ENCODE results near the gene KCNJ16.

The KCNJ16 gene

DNA sequence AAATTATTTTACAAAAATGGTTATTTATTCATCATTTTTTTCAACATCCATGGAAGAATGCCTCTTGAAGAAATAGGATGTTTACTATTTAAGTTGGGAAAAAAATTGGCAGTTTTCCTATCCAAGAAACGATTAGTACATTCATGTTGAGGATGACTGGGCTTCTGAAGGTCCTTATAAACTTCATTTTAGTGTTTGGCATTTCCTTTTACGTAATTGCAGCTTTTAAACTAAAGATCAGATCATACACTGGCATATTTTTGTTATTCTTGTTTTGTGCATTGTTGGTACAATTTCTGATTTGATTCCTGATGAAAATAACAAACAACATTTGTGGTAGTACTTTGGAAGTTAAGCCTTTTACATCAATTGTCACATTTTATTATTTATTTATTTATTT is 11.5 kb downstream of the KCNJ16 start:
- H3K4me3 ChIP-seq (ENCODE audit: low read length): no peak overlapping the region
- no peaks in the 10 kb centered on the region for H3K9me3 ChIP-seq (ENCODE audit: control insufficient read depth, low read length)
- H3K9ac ChIP-seq (ENCODE audit: low read length): no peak overlapping the region
- no peaks in the 10 kb centered on the region for H3K27me3 ChIP-seq (ENCODE audit: control insufficient read depth, insufficient read depth, low read length)
- peaks cover 20% of the 10 kb centered on the region for H3K4me1 ChIP-seq (ENCODE audit: control insufficient read depth, insufficient read depth, low read length)
- H3K36me3 ChIP-seq (ENCODE audit: control insufficient read depth, insufficient read depth, low read length): no peaks in the 10 kb centered on the region

DNA sequence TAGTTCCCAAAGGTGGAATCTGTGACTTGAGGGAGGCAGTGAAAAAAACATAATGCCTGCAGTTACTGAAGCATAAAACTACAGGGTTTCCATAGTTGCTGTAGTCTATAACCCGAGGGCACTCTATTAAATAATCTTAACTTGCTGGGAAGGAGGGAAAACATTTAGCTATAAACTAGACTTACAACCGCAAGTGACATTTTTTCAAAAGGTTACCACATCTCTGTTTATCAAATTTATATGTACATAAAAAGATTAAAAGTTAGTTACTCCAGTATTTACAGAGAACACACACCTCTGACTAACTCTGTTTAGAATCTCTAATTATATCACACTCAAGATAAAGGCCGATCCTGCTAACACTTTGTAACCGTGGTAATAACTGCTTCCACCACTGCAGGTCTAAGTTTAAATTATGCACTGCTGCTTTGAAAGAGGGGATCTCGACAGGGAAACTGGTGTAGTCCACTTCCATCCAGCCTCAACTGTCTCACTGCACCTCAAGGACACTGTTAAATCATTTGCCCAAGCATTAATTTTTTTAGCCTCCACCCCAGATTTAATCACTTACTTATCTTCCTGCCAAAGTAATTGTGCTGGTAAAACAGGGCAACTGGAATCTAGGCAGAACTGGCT is 14.6 kb downstream of the KCNJ16 start:
- Histone ChIP-seq H3K9me3 (ENCODE audit: control insufficient read depth, low read length) (no peaks in the 10 kb centered on the region), H3K36me3 (ENCODE audit: control insufficient read depth, insufficient read depth, low read length) (no peaks in the 10 kb centered on the region), H3K27me3 (ENCODE audit: control insufficient read depth, insufficient read depth, low read length) (no peaks in the 10 kb centered on the region), H3K9ac (ENCODE audit: low read length) (no peak overlapping the region), H3K4me1 (ENCODE audit: control insufficient read depth, insufficient read depth, low read length) (peaks cover 20% of the 10 kb centered on the region), H3K4me3 (ENCODE audit: low read length) (no peak overlapping the region)

DNA sequence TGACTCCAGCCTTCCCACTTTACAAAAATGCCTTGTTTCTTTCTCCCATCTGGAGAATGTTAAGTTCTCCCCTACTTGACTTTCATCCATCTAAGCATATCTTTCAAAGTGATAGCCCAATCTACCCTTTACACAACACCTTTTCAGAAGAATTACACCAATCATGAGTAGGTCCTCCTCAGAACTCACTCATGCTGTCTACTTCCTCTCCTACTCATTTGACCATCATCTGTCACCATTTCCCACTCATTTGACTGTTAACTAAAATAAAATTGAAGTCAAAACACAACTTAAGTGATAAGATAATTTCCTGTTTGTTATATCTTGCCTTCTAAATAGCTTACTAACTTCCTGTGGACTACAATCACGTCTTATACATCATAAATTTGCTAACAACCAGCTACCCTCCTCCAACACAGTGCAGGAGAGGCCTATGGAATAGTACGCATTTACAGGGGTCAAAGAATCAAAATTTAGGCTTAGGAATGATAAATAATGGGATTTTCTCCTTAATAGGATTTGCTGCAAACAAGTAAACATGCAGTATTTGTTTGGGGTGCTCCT is 16.1 kb downstream of the KCNJ16 start:
- Histone ChIP-seq H3K4me1 (ENCODE audit: control insufficient read depth, insufficient read depth, low read length) (peaks cover 20% of the 10 kb centered on the region), H3K36me3 (ENCODE audit: control insufficient read depth, insufficient read depth, low read length) (no peaks in the 10 kb centered on the region), H3K27me3 (ENCODE audit: control insufficient read depth, insufficient read depth, low read length) (no peaks in the 10 kb centered on the region), H3K9me3 (ENCODE audit: control insufficient read depth, low read length) (no peaks in the 10 kb centered on the region), H3K4me3 (ENCODE audit: low read length) (no peak overlapping the region), H3K9ac (ENCODE audit: low read length) (no peak overlapping the region)

DNA sequence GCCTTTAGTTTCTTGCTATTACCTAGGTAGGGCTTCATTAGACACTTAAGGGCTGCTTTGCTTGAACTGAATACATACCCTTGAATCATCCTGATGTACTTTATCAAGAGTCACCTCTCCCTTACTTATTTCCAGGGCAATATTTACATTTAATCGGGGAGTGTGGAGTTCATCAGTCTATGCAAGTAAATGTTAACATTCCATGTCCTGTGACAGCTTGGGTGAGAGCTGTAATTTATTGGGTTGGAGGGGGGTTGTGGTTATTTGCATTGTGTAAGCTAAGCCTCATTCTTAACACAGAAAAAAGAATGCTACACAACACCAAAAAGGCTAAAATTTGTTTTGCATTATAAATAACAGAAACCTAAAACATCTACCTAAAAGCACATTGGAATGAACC is 16.7 kb downstream of the KCNJ16 start:
- Histone ChIP-seq H3K9me3 (ENCODE audit: control insufficient read depth, low read length) (no peaks in the 10 kb centered on the region), H3K36me3 (ENCODE audit: control insufficient read depth, insufficient read depth, low read length) (no peaks in the 10 kb centered on the region), H3K4me3 (ENCODE audit: low read length) (no peak overlapping the region), H3K4me1 (ENCODE audit: control insufficient read depth, insufficient read depth, low read length) (peaks cover 20% of the 10 kb centered on the region), H3K27me3 (ENCODE audit: control insufficient read depth, insufficient read depth, low read length) (no peaks in the 10 kb centered on the region), H3K9ac (ENCODE audit: low read length) (no peak overlapping the region)

DNA sequence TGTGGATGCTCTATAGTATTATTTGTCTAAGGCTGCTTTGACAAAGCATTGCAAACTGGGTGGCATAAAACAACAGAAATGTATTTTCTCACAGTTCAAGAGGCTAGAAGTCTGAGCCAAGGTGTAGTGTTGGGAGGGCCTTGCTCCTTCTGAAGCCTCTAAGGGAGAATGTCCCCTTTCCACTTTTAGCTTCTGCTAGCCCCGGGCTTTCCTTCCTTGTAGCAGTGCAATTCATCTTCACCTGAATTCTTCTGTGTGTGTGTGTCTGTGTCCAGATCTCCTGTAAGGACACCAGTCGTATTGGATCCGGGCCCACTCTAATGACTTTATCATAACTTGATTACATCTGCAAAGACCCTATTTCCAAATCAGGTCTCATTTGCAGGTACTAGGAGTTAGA is 18.1 kb downstream of the KCNJ16 start:
- Histone ChIP-seq H3K9ac (ENCODE audit: low read length) (no peak overlapping the region), H3K36me3 (ENCODE audit: control insufficient read depth, insufficient read depth, low read length) (no peaks in the 10 kb centered on the region), H3K4me3 (ENCODE audit: low read length) (no peak overlapping the region), H3K4me1 (ENCODE audit: control insufficient read depth, insufficient read depth, low read length) (peaks cover 20% of the 10 kb centered on the region), H3K9me3 (ENCODE audit: control insufficient read depth, low read length) (no peaks in the 10 kb centered on the region), H3K27me3 (ENCODE audit: control insufficient read depth, insufficient read depth, low read length) (no peaks in the 10 kb centered on the region)

DNA sequence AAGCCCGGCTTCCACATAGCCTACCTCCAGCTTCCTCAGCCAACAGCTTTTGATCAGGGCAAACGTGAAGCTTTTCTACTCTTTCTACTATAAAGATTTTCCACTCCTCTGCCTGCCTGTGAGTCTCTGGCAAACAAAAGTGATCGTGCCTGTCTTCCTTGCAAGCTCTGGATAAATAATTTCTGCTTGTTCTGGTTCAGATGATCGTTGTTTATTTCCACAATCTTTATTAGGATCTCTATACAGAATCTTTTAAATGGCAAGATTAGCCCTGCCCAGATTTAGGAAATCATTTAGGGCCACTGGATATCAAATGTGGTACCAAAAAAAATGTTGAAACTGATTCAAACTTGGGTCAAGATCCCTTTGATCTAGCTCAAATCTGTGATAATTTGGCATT is 20.4 kb downstream of the KCNJ16 start:
- H3K36me3 ChIP-seq (ENCODE audit: control insufficient read depth, insufficient read depth, low read length): no peaks in the 10 kb centered on the region
- no peak overlapping the region for H3K4me3 ChIP-seq (ENCODE audit: low read length)
- no peaks in the 10 kb centered on the region for H3K9me3 ChIP-seq (ENCODE audit: control insufficient read depth, low read length)
- H3K27me3 ChIP-seq (ENCODE audit: control insufficient read depth, insufficient read depth, low read length): no peaks in the 10 kb centered on the region
- H3K9ac ChIP-seq (ENCODE audit: low read length): no peak overlapping the region
- H3K4me1 ChIP-seq (ENCODE audit: control insufficient read depth, insufficient read depth, low read length): peaks cover 6% of the 10 kb centered on the region

DNA sequence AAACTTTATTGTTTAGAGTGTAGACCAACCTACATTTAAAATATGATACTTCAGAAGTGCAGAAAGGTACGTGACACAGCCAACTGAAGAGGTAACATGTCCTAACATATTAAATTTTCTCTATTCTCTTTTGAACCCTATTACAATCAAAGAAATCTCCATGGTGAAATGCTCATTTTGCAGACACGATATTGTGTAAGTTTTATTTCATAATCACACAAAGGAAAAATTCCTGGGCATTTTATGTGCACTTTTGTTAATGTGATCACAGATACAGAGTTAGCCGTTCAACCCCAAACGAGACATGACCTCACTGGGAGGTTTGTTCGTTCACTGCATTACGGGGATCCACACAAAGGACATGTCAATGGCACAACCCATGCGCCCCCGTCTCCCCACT is 21.8 kb downstream of the KCNJ16 start:
- H3K4me3 ChIP-seq (ENCODE audit: low read length): no peak overlapping the region
- H3K27me3 ChIP-seq (ENCODE audit: control insufficient read depth, insufficient read depth, low read length): no peaks in the 10 kb centered on the region
- no peaks in the 10 kb centered on the region for H3K9me3 ChIP-seq (ENCODE audit: control insufficient read depth, low read length)
- H3K9ac ChIP-seq (ENCODE audit: low read length): no peak overlapping the region
- H3K4me1 ChIP-seq (ENCODE audit: control insufficient read depth, insufficient read depth, low read length): no peaks in the 10 kb centered on the region
- no peaks in the 10 kb centered on the region for H3K36me3 ChIP-seq (ENCODE audit: control insufficient read depth, insufficient read depth, low read length)

DNA sequence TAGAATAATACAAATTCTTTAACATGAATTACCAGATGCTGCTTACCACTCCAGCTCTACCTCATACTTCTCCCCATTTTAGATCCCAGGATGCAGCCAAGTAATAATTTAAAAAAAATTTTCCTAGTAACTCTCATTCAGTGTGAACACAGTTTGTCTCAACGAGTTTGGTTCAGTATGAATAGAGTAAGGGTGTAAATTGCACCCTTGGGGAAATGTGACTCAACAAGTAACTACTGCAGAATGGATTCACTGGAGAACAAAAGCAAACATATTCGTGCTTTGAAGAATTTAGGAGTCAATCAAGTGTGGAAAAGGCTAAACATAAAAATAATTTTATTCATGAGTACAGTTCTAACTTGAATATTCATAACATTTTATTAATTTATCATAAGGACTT is 23.0 kb downstream of the KCNJ16 start:
- Histone ChIP-seq H3K9ac (ENCODE audit: low read length) (no peak overlapping the region), H3K9me3 (ENCODE audit: control insufficient read depth, low read length) (no peaks in the 10 kb centered on the region), H3K27me3 (ENCODE audit: control insufficient read depth, insufficient read depth, low read length) (no peaks in the 10 kb centered on the region), H3K4me3 (ENCODE audit: low read length) (no peak overlapping the region), H3K4me1 (ENCODE audit: control insufficient read depth, insufficient read depth, low read length) (no peaks in the 10 kb centered on the region), H3K36me3 (ENCODE audit: control insufficient read depth, insufficient read depth, low read length) (no peaks in the 10 kb centered on the region)

DNA sequence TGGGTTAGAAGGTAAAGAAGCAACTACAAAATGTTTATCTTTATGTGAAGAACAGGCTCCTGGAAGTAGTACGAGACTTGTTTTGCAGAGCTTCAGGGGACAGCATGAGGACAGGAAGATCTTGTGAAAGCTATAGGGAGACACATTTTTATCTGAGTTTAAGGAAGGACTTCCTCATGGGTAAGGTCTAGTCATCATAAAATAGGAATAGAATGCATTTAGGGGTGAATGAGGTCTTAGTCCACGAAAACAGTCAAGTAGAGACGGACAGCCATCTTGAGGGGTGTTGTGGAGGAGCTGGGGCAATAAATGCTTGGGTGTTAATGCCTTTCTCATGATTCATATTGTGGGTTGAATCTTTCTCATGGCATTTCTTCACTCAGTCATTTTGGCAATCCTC is 24.3 kb downstream of the KCNJ16 start:
- Histone ChIP-seq H3K36me3 (ENCODE audit: control insufficient read depth, insufficient read depth, low read length) (no peaks in the 10 kb centered on the region), H3K4me1 (ENCODE audit: control insufficient read depth, insufficient read depth, low read length) (no peaks in the 10 kb centered on the region), H3K9me3 (ENCODE audit: control insufficient read depth, low read length) (no peaks in the 10 kb centered on the region), H3K27me3 (ENCODE audit: control insufficient read depth, insufficient read depth, low read length) (no peaks in the 10 kb centered on the region), H3K9ac (ENCODE audit: low read length) (no peak overlapping the region), H3K4me3 (ENCODE audit: low read length) (no peak overlapping the region)

DNA sequence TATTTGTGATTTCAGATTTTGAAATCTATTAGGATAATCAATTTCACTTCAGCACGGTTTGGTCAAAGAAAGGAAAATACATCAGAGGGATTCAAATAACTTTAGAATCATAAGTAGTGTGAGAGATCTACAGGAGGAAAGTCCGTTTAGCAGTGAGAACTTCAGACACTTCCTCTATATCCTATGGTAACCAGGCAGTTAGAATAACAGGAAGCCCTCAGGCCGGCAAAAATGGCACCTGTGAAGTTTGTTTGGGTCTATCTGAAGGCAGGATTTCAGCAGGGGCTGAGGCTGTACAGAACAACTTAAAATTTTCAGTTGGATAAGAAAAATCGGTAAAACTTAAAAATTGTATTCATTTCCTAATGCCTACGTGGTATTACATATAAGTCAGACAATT is 24.9 kb downstream of the KCNJ16 start:
- Histone ChIP-seq H3K4me3 (ENCODE audit: low read length) (no peak overlapping the region), H3K27me3 (ENCODE audit: control insufficient read depth, insufficient read depth, low read length) (no peaks in the 10 kb centered on the region), H3K9me3 (ENCODE audit: control insufficient read depth, low read length) (no peaks in the 10 kb centered on the region), H3K36me3 (ENCODE audit: control insufficient read depth, insufficient read depth, low read length) (no peaks in the 10 kb centered on the region), H3K9ac (ENCODE audit: low read length) (no peak overlapping the region), H3K4me1 (ENCODE audit: control insufficient read depth, insufficient read depth, low read length) (no peaks in the 10 kb centered on the region)

DNA sequence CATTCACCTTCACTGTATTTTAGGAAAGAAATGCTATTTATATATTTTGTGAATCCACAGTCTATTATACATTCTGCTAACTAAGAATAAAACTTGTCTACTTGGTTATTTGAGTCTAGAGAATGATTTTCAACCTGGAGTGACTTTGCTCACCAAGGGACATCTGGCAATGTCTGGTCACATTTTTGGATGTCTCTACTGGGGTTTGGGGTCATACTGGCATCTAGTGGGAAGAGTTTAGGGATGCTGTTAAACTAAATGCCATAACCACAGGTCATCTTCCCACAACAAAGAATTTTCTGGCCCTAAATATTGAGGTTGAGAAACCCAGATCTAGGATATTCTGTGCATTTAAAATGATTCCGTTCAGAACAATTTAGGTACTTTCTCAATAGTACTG is 26.0 kb downstream of the KCNJ16 start:
- Histone ChIP-seq H3K9ac (ENCODE audit: low read length) (no peak overlapping the region), H3K27me3 (ENCODE audit: control insufficient read depth, insufficient read depth, low read length) (no peaks in the 10 kb centered on the region), H3K9me3 (ENCODE audit: control insufficient read depth, low read length) (no peaks in the 10 kb centered on the region), H3K36me3 (ENCODE audit: control insufficient read depth, insufficient read depth, low read length) (no peaks in the 10 kb centered on the region), H3K4me1 (ENCODE audit: control insufficient read depth, insufficient read depth, low read length) (no peaks in the 10 kb centered on the region), H3K4me3 (ENCODE audit: low read length) (no peak overlapping the region)

DNA sequence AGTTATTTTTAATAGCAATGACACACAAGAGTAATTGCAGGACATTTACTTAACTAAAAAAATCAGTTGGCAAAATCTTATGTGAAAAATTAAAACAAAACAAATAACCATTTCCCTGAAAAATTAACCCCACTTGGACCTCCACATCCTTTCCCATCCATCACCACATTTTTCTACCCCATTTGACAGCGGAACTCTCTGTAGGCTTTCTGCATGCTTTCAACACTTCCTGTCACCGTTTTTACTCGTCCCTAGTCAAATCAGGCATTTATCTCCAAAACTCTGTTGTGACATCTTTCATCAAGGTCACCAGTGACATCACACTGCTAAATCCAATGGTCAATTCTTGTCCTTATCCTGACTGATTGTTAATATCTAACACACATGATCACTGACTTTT is 27.5 kb downstream of the KCNJ16 start:
- H3K36me3 ChIP-seq (ENCODE audit: control insufficient read depth, insufficient read depth, low read length): no peaks in the 10 kb centered on the region
- H3K4me3 ChIP-seq (ENCODE audit: low read length): no peak overlapping the region
- no peaks in the 10 kb centered on the region for H3K27me3 ChIP-seq (ENCODE audit: control insufficient read depth, insufficient read depth, low read length)
- no peak overlapping the region for H3K9ac ChIP-seq (ENCODE audit: low read length)
- no peaks in the 10 kb centered on the region for H3K9me3 ChIP-seq (ENCODE audit: control insufficient read depth, low read length)
- no peaks in the 10 kb centered on the region for H3K4me1 ChIP-seq (ENCODE audit: control insufficient read depth, insufficient read depth, low read length)

Data from mucosa of stomach (tissue), 1 donor.